OCI-LY3 (cell line): ENCODE data around the gene EHHADH.

Experiments used
- EZH2phosphoT487 ChIP-seq: fragments of 200-600 bp; shearing (Covaris generic); IDR thresholded peaks from 2 replicates; pipeline ENCODE4 v1.6.1; 2018; ENCODE audit warnings: antibody characterized with exemption, mixed run types, low read depth
- TF ChIP-seq, protein P1 (sequence below): fragments of 200-600, 300-600 bp; sonication (generic); IDR thresholded peaks from 2 replicates; pipeline ENCODE4 v1.5.1; 2014; ENCODE audit warnings: antibody characterized with exemption, low read length, low read depth

DNA sequence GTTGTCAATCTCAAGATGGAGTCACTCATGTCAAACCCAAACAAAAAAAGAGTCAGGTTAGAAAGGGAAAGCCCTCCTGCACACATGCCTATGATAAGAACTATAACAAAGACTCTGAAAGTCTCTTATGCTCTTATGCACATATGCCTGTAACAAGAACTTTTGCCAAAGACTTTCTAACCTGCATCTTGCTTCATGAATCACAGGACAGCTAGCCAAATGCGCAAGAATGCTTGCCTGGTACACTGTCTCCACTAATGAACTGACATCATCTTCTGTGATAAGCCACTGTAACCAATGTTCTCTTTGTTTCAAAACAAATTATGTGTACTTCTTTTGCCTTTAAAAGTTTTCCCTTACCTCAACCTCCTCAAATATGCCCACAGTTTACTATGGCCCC, 18.2 kb upstream of the EHHADH start:
- TF ChIP-seq, protein P1, sequence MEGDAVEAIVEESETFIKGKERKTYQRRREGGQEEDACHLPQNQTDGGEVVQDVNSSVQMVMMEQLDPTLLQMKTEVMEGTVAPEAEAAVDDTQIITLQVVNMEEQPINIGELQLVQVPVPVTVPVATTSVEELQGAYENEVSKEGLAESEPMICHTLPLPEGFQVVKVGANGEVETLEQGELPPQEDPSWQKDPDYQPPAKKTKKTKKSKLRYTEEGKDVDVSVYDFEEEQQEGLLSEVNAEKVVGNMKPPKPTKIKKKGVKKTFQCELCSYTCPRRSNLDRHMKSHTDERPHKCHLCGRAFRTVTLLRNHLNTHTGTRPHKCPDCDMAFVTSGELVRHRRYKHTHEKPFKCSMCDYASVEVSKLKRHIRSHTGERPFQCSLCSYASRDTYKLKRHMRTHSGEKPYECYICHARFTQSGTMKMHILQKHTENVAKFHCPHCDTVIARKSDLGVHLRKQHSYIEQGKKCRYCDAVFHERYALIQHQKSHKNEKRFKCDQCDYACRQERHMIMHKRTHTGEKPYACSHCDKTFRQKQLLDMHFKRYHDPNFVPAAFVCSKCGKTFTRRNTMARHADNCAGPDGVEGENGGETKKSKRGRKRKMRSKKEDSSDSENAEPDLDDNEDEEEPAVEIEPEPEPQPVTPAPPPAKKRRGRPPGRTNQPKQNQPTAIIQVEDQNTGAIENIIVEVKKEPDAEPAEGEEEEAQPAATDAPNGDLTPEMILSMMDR, result no peak
- TF ChIP-seq EZH2phosphoT487, result no peak
